Mesendoderm (in vitro differentiated cells): ENCODE data around the gene TEDC2.
"Not testable (repeated sequence)": the region's sequence is repeated elsewhere in the genome, so short reads cannot be mapped to it uniquely, and the experiment has no call there.

ENCODE experiments used
- DNase-seq: peaks from one replicate; pipeline ENCODE4 v3.0.0; 2013
- H2AK5ac ChIP-seq: 2 replicates; pipeline ENCODE4 v1.6.1; 2013; ENCODE audit warnings: low read length, inconsistent platforms
- H2BK120ac ChIP-seq: 2 replicates; pipeline ENCODE4 v1.6.1; 2013; ENCODE audit warnings: low read depth, mild to moderate bottlenecking, low read length, moderate library complexity, mixed read lengths
- H2BK15ac ChIP-seq: replicated peaks from 2 replicates; pipeline ENCODE4 v1.6.1; 2013; ENCODE audit warnings: low read depth, mild to moderate bottlenecking, moderate library complexity
- H2BK5ac ChIP-seq: 2 replicates; pipeline ENCODE4 v1.6.1; 2013; ENCODE audit warnings: low read length, inconsistent platforms
- H3K18ac ChIP-seq: 2 replicates; pipeline ENCODE4 v1.6.1; 2013; ENCODE audit warnings: mild to moderate bottlenecking, low read length, mixed read lengths
- H3K23ac ChIP-seq: one replicate; pipeline ENCODE4 v1.6.1; 2013; ENCODE audit warnings: low read length
- H3K27ac ChIP-seq: 2 replicates; pipeline ENCODE4 v1.5.1; 2013; ENCODE audit warnings: low read depth, mild to moderate bottlenecking, inconsistent platforms, low read length, moderate library complexity
- H3K27me3 ChIP-seq: 2 replicates; pipeline ENCODE4 v1.6.1; 2013; ENCODE audit warnings: low read length, control low read depth, mild to moderate bottlenecking, inconsistent platforms; ENCODE audit not compliant: insufficient read depth, poor library complexity
- H3K36me3 ChIP-seq: 2 replicates; pipeline ENCODE4 v1.6.1; 2013; ENCODE audit warnings: low read length, inconsistent platforms; ENCODE audit not compliant: control insufficient read depth, insufficient read depth
- H3K4ac ChIP-seq: one replicate; pipeline ENCODE4 v1.6.1; 2013; ENCODE audit warnings: low read depth, mild to moderate bottlenecking, low read length, moderate library complexity
- H3K4me1 ChIP-seq: 2 replicates; pipeline ENCODE4 v1.6.1; 2013; ENCODE audit warnings: low read depth, low read length, inconsistent platforms; ENCODE audit not compliant: control insufficient read depth
- H3K4me2 ChIP-seq: 2 replicates; pipeline ENCODE4 v1.6.1; 2013; ENCODE audit warnings: low read length
- H3K4me3 ChIP-seq: 2 replicates; pipeline ENCODE4 v1.5.1; 2013; ENCODE audit warnings: mild to moderate bottlenecking, low read length
- H3K56ac ChIP-seq: one replicate; pipeline ENCODE4 v1.6.1; 2013; ENCODE audit warnings: low read length
- H3K79me1 ChIP-seq: 2 replicates; pipeline ENCODE4 v1.6.1; 2013; ENCODE audit warnings: low read length, inconsistent platforms
- H3K79me2 ChIP-seq: 2 replicates; pipeline ENCODE4 v1.6.1; 2013; ENCODE audit warnings: mild to moderate bottlenecking, low read length; ENCODE audit not compliant: control insufficient read depth, insufficient read depth
- H3K9ac ChIP-seq: 2 replicates; pipeline ENCODE4 v1.6.1; 2013; ENCODE audit warnings: low read length, inconsistent platforms
- H4K5ac ChIP-seq: one replicate; pipeline ENCODE4 v1.6.1; 2013; ENCODE audit warnings: low read length
- H4K8ac ChIP-seq: one replicate; pipeline ENCODE4 v1.6.1; 2013; ENCODE audit warnings: low read depth, mild to moderate bottlenecking, control low read depth, low read length, moderate library complexity
- WGBS: extraction: QIAGEN DNeasy Blood & Tissue Kit; methylation state at CpG from one replicate; pipeline ENCODE4 v1.1.7; 2013; ENCODE audit warnings: low lambda C conversion rate, missing lambda C conversion rate; ENCODE audit not compliant: insufficient coverage; ENCODE audit errors: extremely low coverage; 5-methylcytosine and 5-hydroxymethylcytosine counted together

The TEDC2 gene

DNA sequence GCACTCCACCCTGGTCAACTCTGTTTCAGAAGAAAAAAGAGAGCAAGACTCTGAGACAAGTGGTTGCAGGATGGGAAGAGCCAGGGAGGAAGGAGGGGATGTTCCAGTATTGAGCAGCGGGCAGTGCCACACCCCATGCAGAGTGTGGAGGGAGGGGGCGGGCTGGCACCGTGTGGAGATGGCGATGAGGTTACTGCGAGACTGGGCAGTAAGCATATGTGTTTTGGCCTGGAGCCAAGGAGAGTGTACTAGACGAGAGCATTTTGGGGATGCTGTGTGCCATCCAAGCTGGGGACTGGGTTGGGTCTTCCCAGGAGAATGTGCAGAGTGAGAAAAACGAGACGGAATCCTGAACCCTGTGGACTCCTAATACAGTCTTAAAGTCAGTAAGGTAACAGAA lies 18.4 kb downstream of the TEDC2 start:
- no peak for DNase-seq
- no peak overlapping the region for H4K8ac ChIP-seq
- no peak overlapping the region for H3K27ac ChIP-seq
- H3K4me3 ChIP-seq = no peak overlapping the region
- no peak overlapping the region for H3K4ac ChIP-seq
- no peaks in the 10 kb centered on the region for H3K79me1 ChIP-seq
- H2BK5ac ChIP-seq = no peak overlapping the region
- H3K4me1 ChIP-seq = no peaks in the 10 kb centered on the region
- H3K79me2 ChIP-seq = no peaks in the 10 kb centered on the region
- no peak overlapping the region for H2BK120ac ChIP-seq
- H3K9ac ChIP-seq = no peak overlapping the region
- WGBS = no CpG with 5 or more reads among the region's 8 CpGs
- no peak overlapping the region for H3K56ac ChIP-seq
- no peak overlapping the region for H3K18ac ChIP-seq
- no peak overlapping the region for H2AK5ac ChIP-seq
- H3K27me3 ChIP-seq = no peaks in the 10 kb centered on the region
- no peak overlapping the region for H4K5ac ChIP-seq
- H3K36me3 ChIP-seq = no peaks in the 10 kb centered on the region
- no peak overlapping the region for H2BK15ac ChIP-seq
- H3K4me2 ChIP-seq = no peak overlapping the region
- H3K23ac ChIP-seq = no peak overlapping the region

- not testable (repeated sequence) for H3K79me1 ChIP-seq, H3K4me3 ChIP-seq, H4K8ac ChIP-seq, H3K27me3 ChIP-seq, H3K23ac ChIP-seq, H2BK15ac ChIP-seq, H2BK5ac ChIP-seq, H3K4ac ChIP-seq, H3K27ac ChIP-seq, H3K36me3 ChIP-seq, H3K79me2 ChIP-seq, H3K9ac ChIP-seq, H3K18ac ChIP-seq, H3K4me1 ChIP-seq, DNase-seq, H3K4me2 ChIP-seq, H2BK120ac ChIP-seq, H2AK5ac ChIP-seq, H4K5ac ChIP-seq, H3K56ac ChIP-seq
- no CpG with 5 or more reads among the region's 10 CpGs for WGBS
These were observed 20.1 kb downstream of the TEDC2 start for GRCh38 chr16:2479996-2480395.

- no peak overlapping the region for H3K23ac ChIP-seq
- no CpG with 5 or more reads among the region's 12 CpGs for WGBS
These were observed 21.0 kb downstream of the TEDC2 start for GRCh38 chr16:2480948-2481347.

GRCh38 chr16:2481676-2482075 lies 21.8 kb downstream of the TEDC2 start:
- Histone ChIP-seq H2BK15ac (no peak overlapping the region), H3K23ac (no peak overlapping the region), H3K36me3 (no peaks in the 10 kb centered on the region), H2AK5ac (no peak overlapping the region), H4K5ac (no peak overlapping the region), H2BK5ac (no peak overlapping the region), H3K27ac (no peak overlapping the region), H3K56ac (no peak overlapping the region), H4K8ac (no peak overlapping the region), H3K9ac (no peak overlapping the region), H3K79me2 (no peaks in the 10 kb centered on the region), H3K4me3 (no peak overlapping the region), H3K27me3 (no peaks in the 10 kb centered on the region), H3K4me1 (no peaks in the 10 kb centered on the region), H3K4ac (no peak overlapping the region), H3K79me1 (no peaks in the 10 kb centered on the region), H3K4me2 (no peak overlapping the region), H2BK120ac (no peak overlapping the region), H3K18ac (no peak overlapping the region)
- no peak for DNase-seq
- no CpG with 5 or more reads among the region's 7 CpGs for WGBS

More at GRCh38 chr16:2480948-2481347, 21.0 kb downstream of the TEDC2 start:
- H3K9ac ChIP-seq = no peak overlapping the region
- no peak overlapping the region for H3K4me3 ChIP-seq
- H2BK15ac ChIP-seq = no peak overlapping the region
- no peaks in the 10 kb centered on the region for H3K27me3 ChIP-seq
- no peak overlapping the region for H2BK120ac ChIP-seq
- no peak overlapping the region for H4K5ac ChIP-seq
- no peak overlapping the region for H2BK5ac ChIP-seq
- no peaks in the 10 kb centered on the region for H3K4me1 ChIP-seq
- no peak overlapping the region for H3K27ac ChIP-seq
- H3K4me2 ChIP-seq = no peak overlapping the region
- H3K79me1 ChIP-seq = no peaks in the 10 kb centered on the region
- DNase-seq = no peak
- no peak overlapping the region for H3K18ac ChIP-seq
- no peak overlapping the region for H3K4ac ChIP-seq
- H3K79me2 ChIP-seq = no peaks in the 10 kb centered on the region
- no peak overlapping the region for H3K56ac ChIP-seq
- no peak overlapping the region for H2AK5ac ChIP-seq
- H3K36me3 ChIP-seq = no peaks in the 10 kb centered on the region
- H4K8ac ChIP-seq = no peak overlapping the region

- H3K79me1 ChIP-seq = no peaks in the 10 kb centered on the region
- H3K36me3 ChIP-seq = no peaks in the 10 kb centered on the region
- H3K4me2 ChIP-seq = no peak overlapping the region
- no peak overlapping the region for H3K56ac ChIP-seq
- no peak overlapping the region for H2BK5ac ChIP-seq
- no peak overlapping the region for H3K9ac ChIP-seq
- no peak overlapping the region for H3K27ac ChIP-seq
- no peak overlapping the region for H3K18ac ChIP-seq
- H3K4me3 ChIP-seq = no peak overlapping the region
- no peak overlapping the region for H3K23ac ChIP-seq
- H2AK5ac ChIP-seq = no peak overlapping the region
- no peak overlapping the region for H2BK120ac ChIP-seq
- H4K8ac ChIP-seq = no peak overlapping the region
- H3K4ac ChIP-seq = no peak overlapping the region
- H3K27me3 ChIP-seq = no peaks in the 10 kb centered on the region
- no peak overlapping the region for H2BK15ac ChIP-seq
- H3K4me1 ChIP-seq = no peaks in the 10 kb centered on the region
- no CpG with 5 or more reads among the region's 13 CpGs for WGBS
- no peak for DNase-seq
- no peak overlapping the region for H4K5ac ChIP-seq
- H3K79me2 ChIP-seq = no peaks in the 10 kb centered on the region
These were observed 22.3 kb downstream of the TEDC2 start for GRCh38 chr16:2482249-2482648.

DNA sequence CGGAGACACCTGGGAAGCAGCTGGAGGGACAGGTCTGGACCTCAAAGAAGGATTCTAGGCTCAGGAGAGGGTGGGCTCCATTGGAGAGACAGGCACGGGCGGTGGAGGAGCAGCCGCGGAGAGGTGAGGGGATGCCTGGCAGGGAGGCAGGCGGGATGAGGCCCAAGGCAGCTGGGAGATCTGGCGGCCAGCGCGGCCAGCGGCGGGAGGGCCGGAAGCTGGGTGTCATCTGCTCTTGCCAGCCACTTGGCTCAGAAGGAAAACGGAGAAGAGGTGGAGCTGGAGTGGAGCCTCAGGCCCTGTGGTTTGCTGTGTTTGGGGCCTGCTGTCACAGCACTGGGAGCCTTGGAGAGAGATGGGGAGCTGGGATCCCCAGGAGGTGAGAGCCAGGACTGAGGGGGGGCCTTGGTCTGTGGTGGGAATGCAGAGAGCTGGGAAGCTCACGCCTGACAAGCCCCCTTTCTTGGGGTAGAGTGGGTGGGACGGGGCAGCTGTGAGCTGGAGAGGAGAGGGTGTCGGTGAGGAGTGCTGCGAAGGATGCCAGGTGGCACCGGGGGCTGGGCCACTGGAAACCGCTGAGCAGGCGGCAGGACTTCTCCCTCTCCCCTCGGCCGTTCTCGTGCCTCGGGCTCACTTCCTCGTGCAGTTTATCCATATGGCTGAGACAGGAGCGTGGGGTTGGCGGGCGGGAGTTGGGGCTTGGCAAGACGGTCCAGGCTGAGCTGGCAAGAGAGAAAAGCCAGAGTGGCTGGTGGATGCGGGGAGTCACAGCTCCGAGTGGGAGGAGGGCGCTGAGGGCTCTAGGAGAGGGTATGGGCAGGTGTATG lies 23.0 kb downstream of the TEDC2 start:
- H3K27ac ChIP-seq = no peak overlapping the region
- no peak overlapping the region for H2AK5ac ChIP-seq
- H4K8ac ChIP-seq = no peak overlapping the region
- H4K5ac ChIP-seq = no peak overlapping the region
- DNase-seq = no peak
- no peak overlapping the region for H3K23ac ChIP-seq
- no peaks in the 10 kb centered on the region for H3K36me3 ChIP-seq
- no peak overlapping the region for H3K56ac ChIP-seq
- WGBS = no CpG with 5 or more reads among the region's 32 CpGs
- no peak overlapping the region for H2BK120ac ChIP-seq
- no peak overlapping the region for H3K9ac ChIP-seq
- no peak overlapping the region for H3K18ac ChIP-seq
- no peaks in the 10 kb centered on the region for H3K79me1 ChIP-seq
- no peak overlapping the region for H3K4ac ChIP-seq
- H2BK5ac ChIP-seq = no peak overlapping the region
- H3K79me2 ChIP-seq = no peaks in the 10 kb centered on the region
- H2BK15ac ChIP-seq = no peak overlapping the region
- no peaks in the 10 kb centered on the region for H3K27me3 ChIP-seq
- H3K4me1 ChIP-seq = no peaks in the 10 kb centered on the region
- H3K4me3 ChIP-seq = no peak overlapping the region
- H3K4me2 ChIP-seq = no peak overlapping the region
